ENCODE data around the gene CPED1.
A peak's percentile ranks its signal among the peaks of the same experiment; 100 is the strongest.
"Not testable (repeated sequence)": the region's sequence is repeated elsewhere in the genome, so short reads cannot be mapped to it uniquely, and the experiment has no call there.

CPED1 gene

DNA sequence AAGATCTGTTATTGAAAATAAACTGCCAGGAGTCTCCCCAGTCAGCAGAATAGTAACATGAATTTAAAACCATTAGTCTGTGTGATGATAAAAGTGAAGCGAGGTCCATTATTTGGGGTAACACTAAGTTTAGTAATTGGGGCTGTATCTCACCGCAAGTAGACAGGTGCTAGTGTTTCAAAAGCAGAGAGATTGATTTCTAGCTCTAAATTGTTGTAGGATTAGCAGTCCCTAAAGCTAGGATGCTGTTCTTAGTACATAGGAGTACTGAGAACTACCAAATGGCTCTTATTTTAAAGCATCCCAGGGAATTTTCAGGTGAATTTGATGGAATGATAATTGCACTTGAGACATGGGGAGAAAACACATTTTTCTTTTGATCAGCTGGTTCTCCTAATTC is 70.5 kb downstream of the CPED1 start:
- H3K4me3 ChIP-seq (replicated peaks; ENCODE audit: low read depth, low read length) = no peak overlapping the region
- TF ChIP-seq, protein P1, sequence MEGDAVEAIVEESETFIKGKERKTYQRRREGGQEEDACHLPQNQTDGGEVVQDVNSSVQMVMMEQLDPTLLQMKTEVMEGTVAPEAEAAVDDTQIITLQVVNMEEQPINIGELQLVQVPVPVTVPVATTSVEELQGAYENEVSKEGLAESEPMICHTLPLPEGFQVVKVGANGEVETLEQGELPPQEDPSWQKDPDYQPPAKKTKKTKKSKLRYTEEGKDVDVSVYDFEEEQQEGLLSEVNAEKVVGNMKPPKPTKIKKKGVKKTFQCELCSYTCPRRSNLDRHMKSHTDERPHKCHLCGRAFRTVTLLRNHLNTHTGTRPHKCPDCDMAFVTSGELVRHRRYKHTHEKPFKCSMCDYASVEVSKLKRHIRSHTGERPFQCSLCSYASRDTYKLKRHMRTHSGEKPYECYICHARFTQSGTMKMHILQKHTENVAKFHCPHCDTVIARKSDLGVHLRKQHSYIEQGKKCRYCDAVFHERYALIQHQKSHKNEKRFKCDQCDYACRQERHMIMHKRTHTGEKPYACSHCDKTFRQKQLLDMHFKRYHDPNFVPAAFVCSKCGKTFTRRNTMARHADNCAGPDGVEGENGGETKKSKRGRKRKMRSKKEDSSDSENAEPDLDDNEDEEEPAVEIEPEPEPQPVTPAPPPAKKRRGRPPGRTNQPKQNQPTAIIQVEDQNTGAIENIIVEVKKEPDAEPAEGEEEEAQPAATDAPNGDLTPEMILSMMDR (IDR thresholded peaks at IDR 0.05; ENCODE audit: low read length, missing control alignments) = no peak
- no peak for DNase-seq (ENCODE audit: low read depth)

DNA sequence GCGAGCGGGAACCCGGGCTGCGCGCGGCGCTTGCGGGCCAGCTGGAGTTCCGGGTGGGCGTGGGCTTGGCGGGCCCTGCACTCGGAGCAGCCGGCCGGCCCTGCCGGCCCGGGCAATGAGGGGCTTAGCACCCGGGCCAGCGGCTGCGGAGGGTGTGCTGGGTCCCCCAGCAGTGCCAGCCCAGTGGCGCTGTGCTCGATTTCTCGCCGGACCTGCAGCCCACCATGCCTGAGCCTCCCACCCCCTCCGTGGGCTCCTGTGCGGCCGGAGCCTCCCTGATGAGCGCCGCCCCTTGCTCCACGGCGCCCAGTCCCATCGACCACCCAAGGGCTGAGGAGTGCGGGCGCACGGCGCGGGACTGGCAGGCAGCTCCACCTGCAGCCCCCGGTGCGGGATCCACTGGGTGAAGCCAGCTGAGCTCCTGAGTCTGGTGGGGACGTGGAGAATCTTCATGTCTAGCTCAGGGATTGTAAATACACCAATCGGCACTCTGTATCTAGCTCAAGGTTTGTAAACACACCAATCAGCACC is 71.5 kb downstream of the CPED1 start:
- H3K4me3 ChIP-seq (replicated peaks; ENCODE audit: low read depth, low read length); DNase-seq (ENCODE audit: low read depth): not testable (repeated sequence)

DNA sequence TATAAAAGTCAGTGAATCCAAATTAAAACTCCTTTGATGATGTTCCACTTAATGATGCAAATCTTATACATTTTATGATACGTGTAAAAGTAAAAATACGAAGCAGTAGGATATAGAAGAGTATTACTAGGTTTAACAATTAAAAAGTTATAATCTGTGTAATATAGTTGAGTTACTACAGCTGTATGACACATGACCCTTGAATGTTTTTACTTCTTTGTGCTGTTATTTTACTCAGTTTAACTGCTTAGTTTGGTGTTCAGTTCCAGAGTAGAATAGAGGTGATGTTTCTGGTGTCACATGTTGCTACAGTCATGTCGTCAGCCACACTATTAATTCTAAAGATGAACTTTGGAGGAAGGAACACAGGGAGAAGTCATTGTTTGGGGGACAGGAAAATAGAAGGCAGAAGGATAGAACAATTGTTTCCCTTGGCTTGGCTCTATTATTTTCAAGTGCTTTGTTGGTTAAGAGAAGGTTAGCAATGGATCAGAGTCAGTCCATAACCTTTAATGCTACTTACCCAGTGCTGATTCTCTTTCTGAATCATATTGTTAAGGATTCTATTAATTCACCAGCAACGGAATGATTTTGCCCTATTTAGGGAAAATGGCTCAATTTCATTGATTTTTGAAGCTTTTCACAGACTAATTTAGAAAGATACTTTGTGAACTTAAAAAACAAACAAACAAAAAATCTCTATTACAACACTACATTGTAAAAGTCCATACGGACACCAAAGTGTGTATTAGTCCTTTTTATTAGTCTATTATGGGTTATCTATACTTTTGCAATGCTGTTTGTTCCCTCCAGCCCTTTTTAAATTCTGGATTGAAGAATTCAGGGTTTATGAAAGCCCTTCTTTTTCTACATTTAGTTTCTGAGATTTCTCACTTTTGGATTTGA is 73.4 kb downstream of the CPED1 start:
- TF ChIP-seq, protein P1 (IDR thresholded peaks at IDR 0.05; ENCODE audit: low read length, missing control alignments) = no peak
- no peak overlapping the region for H3K4me3 ChIP-seq (replicated peaks; ENCODE audit: low read depth, low read length)
- DNase-seq (ENCODE audit: low read depth) = no peak

DNA sequence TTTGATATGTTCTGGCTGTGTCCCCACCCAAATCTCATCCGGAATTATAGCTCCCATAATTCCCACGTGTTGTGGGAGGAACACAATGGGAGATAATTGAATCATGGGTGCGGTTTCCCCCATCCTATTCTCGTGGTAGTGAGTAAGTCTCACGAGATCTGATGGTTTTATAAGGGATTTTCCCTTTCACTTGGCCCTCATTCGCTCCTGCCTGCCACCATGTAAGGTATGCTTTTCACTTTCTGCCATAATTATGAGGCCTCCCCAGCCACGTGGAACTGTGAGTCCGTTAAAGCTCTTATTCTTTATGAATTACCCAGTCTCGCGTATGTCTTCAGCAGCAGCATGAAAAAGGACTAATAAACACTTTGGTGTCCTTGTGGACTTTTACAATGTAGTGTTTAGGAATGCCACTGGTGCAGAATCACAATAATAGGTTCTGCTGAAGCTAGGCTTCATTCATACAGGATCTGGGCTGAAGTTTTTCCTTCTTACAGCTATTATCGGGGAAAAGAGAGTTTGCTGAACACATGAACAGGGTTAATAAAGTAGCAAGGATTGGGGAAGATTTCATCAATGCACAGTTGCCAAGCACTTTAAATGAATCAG is 74.3 kb downstream of the CPED1 start:
- DNase-seq (ENCODE audit: low read depth) = no peak
- TF ChIP-seq, protein P1 (IDR thresholded peaks at IDR 0.05; ENCODE audit: low read length, missing control alignments) = no peak
- H3K4me3 ChIP-seq (replicated peaks; ENCODE audit: low read depth, low read length) = no peak overlapping the region

DNA sequence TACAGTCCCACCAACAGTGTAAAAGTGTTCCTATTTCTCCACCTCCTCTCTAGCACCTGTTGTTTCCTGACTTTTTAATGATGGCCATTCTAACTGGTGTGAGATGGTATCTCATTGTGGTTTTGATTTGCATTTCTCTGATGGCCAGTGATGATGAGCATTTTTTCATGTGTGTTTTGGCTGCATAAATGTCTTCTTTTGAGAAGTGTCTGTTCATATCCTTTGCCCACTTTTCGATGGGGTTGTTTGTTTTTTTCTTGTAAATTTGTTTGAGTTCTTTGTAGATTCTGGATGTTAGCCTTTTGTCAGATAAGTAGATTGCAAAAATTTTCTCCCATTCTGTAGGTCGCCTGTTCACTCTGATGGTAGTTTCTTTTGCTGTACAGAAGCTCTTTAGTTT is 79.2 kb downstream of the CPED1 start:
- H3K4me3 ChIP-seq (replicated peaks; ENCODE audit: low read depth, low read length); DNase-seq (ENCODE audit: low read depth): not testable (repeated sequence)

DNA sequence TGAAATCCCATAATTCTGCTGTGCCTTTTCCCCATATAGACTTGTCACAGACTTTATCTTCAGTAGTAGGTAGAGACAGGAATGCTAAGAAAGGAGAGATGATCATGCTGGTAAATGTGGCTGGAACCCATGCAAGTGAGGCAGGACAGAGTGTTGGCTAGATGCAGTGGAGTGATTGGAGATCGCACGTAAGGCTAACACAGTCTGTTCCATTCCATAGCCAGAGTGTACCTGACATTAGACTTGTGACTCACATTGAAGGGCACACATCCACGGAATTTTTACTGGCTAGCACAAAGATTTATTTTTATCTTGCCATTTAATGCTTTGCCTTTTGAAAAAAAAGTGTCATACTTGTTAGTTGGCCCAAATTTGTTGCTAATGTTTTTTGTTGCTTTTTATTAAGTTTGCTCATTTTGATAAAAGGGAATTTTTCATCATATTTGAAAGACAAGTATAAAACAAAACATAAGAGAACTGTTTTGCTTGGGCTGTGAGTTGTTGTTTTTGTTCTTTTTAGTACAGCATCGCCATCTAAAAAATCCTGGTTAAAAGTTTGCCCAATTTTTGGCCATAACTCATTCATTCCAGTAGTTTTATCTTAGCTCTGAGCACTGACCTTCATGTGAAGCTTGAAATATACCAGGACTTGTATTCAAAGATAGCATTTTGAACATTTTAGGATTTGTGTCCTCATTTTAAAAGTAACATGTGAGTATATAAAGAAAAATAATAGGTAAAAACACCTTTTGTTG is 81.0 kb downstream of the CPED1 start:
- TF ChIP-seq, protein P1 (IDR thresholded peaks at IDR 0.05; ENCODE audit: low read length, missing control alignments) = no peak
- peak; percentile 20 for DNase-seq (ENCODE audit: low read depth)
- no peak overlapping the region for H3K4me3 ChIP-seq (replicated peaks; ENCODE audit: low read depth, low read length)

DNA sequence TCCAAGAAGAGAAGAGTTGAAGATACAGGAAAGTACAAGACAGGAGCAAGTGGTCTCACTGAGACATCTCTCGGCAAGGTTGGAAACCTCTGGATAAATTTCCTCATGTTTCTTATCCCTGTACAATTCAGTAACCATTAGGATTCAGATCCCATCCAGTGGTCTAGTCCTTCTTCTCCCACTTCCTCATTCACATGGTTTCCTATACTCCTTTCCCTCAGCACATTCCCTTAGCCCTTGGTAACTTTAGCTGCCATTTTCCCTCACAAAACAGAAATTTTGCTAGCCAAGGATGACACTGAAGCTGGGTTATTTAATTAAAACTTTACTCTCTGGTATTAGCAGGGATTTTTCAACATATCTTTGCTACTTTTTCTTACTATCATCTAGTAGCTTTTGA is 82.6 kb downstream of the CPED1 start:
- TF ChIP-seq, protein P1 (IDR thresholded peaks at IDR 0.05; ENCODE audit: low read length, missing control alignments) = no peak
- no peak for DNase-seq (ENCODE audit: low read depth)
- H3K4me3 ChIP-seq (replicated peaks; ENCODE audit: low read depth, low read length) = no peak overlapping the region

All from fibroblast of pulmonary artery (primary cell).